GM12878 (cell line): ENCODE results near the gene GRIK2. TPM values are rescaled to one million over a fixed set of nuclear protein-coding genes. Genes with fewer than 3 reads are reported as not detected.

ENCODE experiments used
- ATAC-seq: fragments of 200-7000 bp; cut with Tn5 transposase; 3 replicates; pipeline ENCODE4 v1.9.1; 2020; ENCODE audit warnings: mild to moderate bottlenecking, moderate library complexity
- BruUV-seq: library from RNA; stranded (reverse); fragments of 400-500 nt; replicated peaks from 2 replicates; lab custom pipeline; 2021; lab: Mats Ljungman, UMichigan
- CTCF ChIA-PET: fragments of 300-600 bp; sonication (Branson Sonifier 250); formaldehyde crosslinking; extraction: SDS; loops from one replicate; lab custom pipeline; 2021; ENCODE audit warnings: inconsistent platforms; lab: Yijun Ruan, JAX
- POLR2A ChIA-PET: fragments of 350-600 bp; formaldehyde crosslinking; extraction: SDS; loops from one replicate; lab custom pipeline; 2021; ENCODE audit warnings: inconsistent platforms; lab: Charles Lee
- RAD21 ChIA-PET: fragments of 300-600 bp; sonication (Branson Sonifier 250); formaldehyde crosslinking; loops from one replicate; lab custom pipeline; 2023; ENCODE audit warnings: antibody characterized with exemption; ENCODE audit not compliant: unreplicated experiment; lab: Charles Lee
- SMC1A ChIA-PET: fragments of 300-600 bp; sonication (Branson Sonifier 250); formaldehyde crosslinking; loops from one replicate; lab custom pipeline; 2023; ENCODE audit not compliant: unreplicated experiment, uncharacterized antibody; lab: Charles Lee
- DNase-seq: peaks from one replicate; pipeline ENCODE4 v3.0.0-alpha.2; 2011; ENCODE audit warnings: low read depth, low spot score
- FAIRE-seq: peaks from 3 replicates; lab custom pipeline; 2011; peaks lifted over from hg19 to GRCh38; lab: Jason Lieb, UNC
- H2AFZ ChIP-seq: 2 replicates; pipeline ENCODE4 v1.6.0; 2011; ENCODE audit warnings: low read depth, low read length, control low read depth; ENCODE audit not compliant: control insufficient read depth
- H3K27ac ChIP-seq: 2 replicates; pipeline ENCODE4 v1.5.1; 2011; ENCODE audit warnings: control low read depth; ENCODE audit not compliant: control insufficient read depth, insufficient read depth
- H3K27me3 ChIP-seq, 2 experiments: replicated peaks in 1 of 2; 2 replicates each; pipeline versions ENCODE4 v1.6.0 to v1.6.1; 2011; ENCODE audit warnings: low read length in 1 of 2; ENCODE audit not compliant: control insufficient read depth in 2 of 2, insufficient read depth in 2 of 2
- H3K36me3 ChIP-seq, 2 experiments: 2 replicates each; pipeline ENCODE4 v1.5.1; 2011; ENCODE audit warnings: low read length in 1 of 2; ENCODE audit not compliant: control insufficient read depth in 2 of 2, insufficient read depth in 2 of 2
- H3K4me1 ChIP-seq: 2 replicates; pipeline ENCODE4 v1.6.1; 2011; ENCODE audit warnings: mild to moderate bottlenecking, low read length, moderate library complexity, mixed read lengths; ENCODE audit not compliant: control insufficient read depth, insufficient read depth
- H3K4me2 ChIP-seq: 2 replicates; pipeline ENCODE4 v1.6.0; 2011; ENCODE audit warnings: control low read depth; ENCODE audit not compliant: control insufficient read depth, insufficient read depth
- H3K4me3 ChIP-seq: fragments of 200-600 bp; sonication (generic); 2 replicates; pipeline ENCODE4 v1.5.1; 2016
- H3K79me2 ChIP-seq: 2 replicates; pipeline ENCODE4 v1.6.0; 2011; ENCODE audit warnings: low read length; ENCODE audit not compliant: control insufficient read depth, insufficient read depth
- H3K9ac ChIP-seq: 2 replicates; pipeline ENCODE4 v1.8.0; 2011; ENCODE audit warnings: low read length, control low read depth, mixed read lengths; ENCODE audit not compliant: control insufficient read depth, insufficient read depth
- H3K9me3 ChIP-seq: replicated peaks from 3 replicates; pipeline ENCODE4 v1.5.1; 2011; ENCODE audit warnings: mild to moderate bottlenecking, low read length; ENCODE audit not compliant: control insufficient read depth, insufficient read depth
- H4K20me1 ChIP-seq: 2 replicates; pipeline ENCODE4 v1.6.0; 2011; ENCODE audit not compliant: control insufficient read depth, insufficient read depth
- CEBPB ChIP-seq, 2 experiments: fragments of 150-350 bp in 1 of 2; IDR thresholded peaks; 2 replicates each; pipeline ENCODE4 v1.6.1; 2012 to 2014; ENCODE audit warnings: low read depth in 2 of 2, low read length in 2 of 2, borderline replicate concordance in 1 of 2, inconsistent platforms in 1 of 2
- CHD4 ChIP-seq: fragments of 200-600 bp; sonication (generic); IDR thresholded peaks from 2 replicates; pipeline ENCODE4 v1.6.1; 2016; ENCODE audit warnings: mild to moderate bottlenecking
- ELK1 ChIP-seq: IDR thresholded peaks from 2 replicates; pipeline ENCODE4 v1.6.1; 2012; ENCODE audit warnings: low read depth, low read length, improper control_type of control experiment
- HCFC1 ChIP-seq: fragments of 150-350 bp; IDR thresholded peaks from 2 replicates; pipeline ENCODE4 v1.6.1; 2014; ENCODE audit warnings: low read length
- KDM1A ChIP-seq: fragments of 200-600 bp; sonication (generic); IDR thresholded peaks from 2 replicates; pipeline ENCODE4 v1.6.1; 2016; ENCODE audit warnings: borderline replicate concordance
- MYB ChIP-seq: fragments of 150-350 bp; IDR thresholded peaks from 2 replicates; pipeline ENCODE4 v1.6.1; 2014; ENCODE audit warnings: mild to moderate bottlenecking, low read depth, low read length, borderline replicate concordance
- NR2C1 ChIP-seq: fragments of 450-650 bp; IDR thresholded peaks from 2 replicates; pipeline ENCODE4 v1.6.1; 2017; ENCODE audit warnings: antibody characterized with exemption, mild to moderate bottlenecking, moderate library complexity
- STAT1 ChIP-seq: fragments of 450-650 bp; conservative IDR thresholded peaks from 2 replicates; pipeline ENCODE4 v1.6.1; 2014; ENCODE audit warnings: antibody characterized with exemption, mild to moderate bottlenecking
- YBX1 ChIP-seq: fragments of 450-650 bp; IDR thresholded peaks from 2 replicates; pipeline ENCODE4 v1.6.1; 2016; ENCODE audit warnings: antibody characterized with exemption
- YY1 ChIP-seq: IDR thresholded peaks from 2 replicates; pipeline ENCODE4 v1.6.1; 2011; ENCODE audit warnings: low read depth, mild to moderate bottlenecking, low read length
- ZBTB40 ChIP-seq: fragments of 450-650 bp; IDR thresholded peaks from 2 replicates; pipeline ENCODE4 v1.6.1; 2016; ENCODE audit warnings: mild to moderate bottlenecking, moderate library complexity, borderline replicate concordance
- ZNF207 ChIP-seq: fragments of 450-650 bp; IDR thresholded peaks from 2 replicates; pipeline ENCODE4 v1.6.1; 2014; ENCODE audit warnings: antibody characterized with exemption, mild to moderate bottlenecking, borderline replicate concordance
- WGBS: methylation state at CpG from one replicate; pipeline ENCODE4 v1.1.6; 2016; ENCODE audit warnings: low lambda C conversion rate; ENCODE audit not compliant: insufficient replicate concordance, insufficient coverage; ENCODE audit errors: missing lambda C conversion rate; 5-methylcytosine and 5-hydroxymethylcytosine counted together
- in situ Hi-C: fragments of 300-500 bp; cut with MboI; formaldehyde crosslinking; loops from 9 replicates; pipeline ENCODE4 v1.14.3; 2018; ENCODE audit warnings: mixed read lengths
- intact Hi-C: fragments of 100-400 bp; cut with micrococcal nuclease; formaldehyde crosslinking; loops from one replicate; pipeline ENCODE4 v1.14.2; 2022; ENCODE audit not compliant: unreplicated experiment
- polyA plus RNA-seq, 11 experiments: library from polyadenylated mRNA; depleted of rRNA in 4 of 11; unstranded in 6 of 11; stranded (reverse) in 5 of 11; fragments of >200 nt; fragmentation: Nextera tagmentation in 4 of 11; fragmentation: Illumina TruSeq in 1 of 11; extraction: Ambion mirVana in 4 of 11; extraction: Trizol in 1 of 11; gene quantifications; 1 replicate in 1 of 11; 2 replicates in 10 of 11; pipeline versions ENCODE4 v1.2.1 to v1.2.3, GENCODE V29; 2011 to 2016; ENCODE audit warnings: inconsistent platforms in 2 of 11, missing spikeins in 2 of 11, low read depth in 1 of 11
- total RNA-seq, 4 experiments: library from RNA; depleted of rRNA in 3 of 4; stranded (reverse); fragments of >200 nt in 3 of 4; fragmentation: Illumina TruSeq in 1 of 4; extraction: Trizol in 1 of 4; gene quantifications; 2 replicates each; pipeline versions ENCODE4 v1.2.1 to v1.2.3, GENCODE V29; 2013 to 2021
- TF ChIP-seq, protein P1 (sequence below): fragments of 450-650 bp; IDR thresholded peaks from 2 replicates; pipeline ENCODE4 v1.6.1; 2017; ENCODE audit warnings: mild to moderate bottlenecking, moderate library complexity

GRIK2 gene
- total and polyA plus RNA-seq, 10 of the 15 experiments (the other 5 are each of a cell fraction or from before 2014, with no cell fraction given) = not detected

DNA sequence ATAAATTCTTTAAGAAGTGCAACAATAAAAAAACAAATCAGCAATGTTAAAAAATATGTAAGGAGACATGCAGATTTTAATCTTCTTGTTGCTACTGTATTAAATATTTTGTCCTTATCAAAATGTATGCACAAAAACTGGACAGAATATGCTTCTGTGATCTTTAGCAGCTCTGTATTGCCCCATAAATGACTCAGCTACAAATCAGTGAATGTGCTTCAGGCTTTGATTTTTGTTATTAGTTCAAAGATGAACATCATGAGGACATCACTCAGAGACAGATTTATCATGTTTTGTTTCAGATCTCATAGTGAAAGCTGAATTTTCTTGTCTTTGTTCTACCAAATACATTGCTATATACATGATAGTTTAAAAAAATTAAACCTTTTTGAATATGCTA, 312.4 kb downstream of the GRIK2 start (continued):
- TF ChIP-seq ZBTB40 (no peak), YY1 (no peak), MYB (no peak), CEBPB (IDR thresholded peaks at IDR 0.05; ENCODE audit: borderline replicate concordance in 1 of 2, low read depth in 2 of 2, low read length in 2 of 2) (no peak)

DNA sequence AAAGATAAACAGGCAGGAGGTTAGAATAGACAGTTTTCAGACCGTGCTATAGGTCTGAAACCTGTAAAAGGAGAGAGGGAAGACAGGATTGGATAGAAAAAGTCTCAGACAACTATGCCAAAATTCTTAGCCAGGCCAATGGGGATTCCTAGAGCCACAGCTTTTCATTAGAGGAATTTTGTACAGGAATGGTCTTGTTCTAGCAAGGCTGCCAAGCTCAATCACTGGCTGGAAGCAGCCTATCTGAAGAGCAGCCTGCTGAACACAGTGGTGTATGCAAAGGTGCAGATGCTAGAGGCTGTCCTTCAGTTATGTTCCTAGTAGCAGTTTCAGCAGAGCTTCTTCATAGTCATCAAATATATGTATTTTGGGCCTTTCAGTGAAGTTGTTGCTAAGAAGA, 313.1 kb downstream of the GRIK2 start:
- ATAC-seq (no peak), DNase-seq (no peak), FAIRE-seq (no peak)
- ChIA-PET RAD21 (no interaction called here), CTCF (no interaction called here), SMC1A (no interaction called here), POLR2A (no interaction called here)
- no TSS peak for BruUV-seq
- 0% methylated on average over 1 of the region's 1 CpG for WGBS
- H3K27ac ChIP-seq = no peak overlapping the region
- no peaks in the 10 kb centered on the region; a peak in 1 of 4 replicates for H3K27me3 ChIP-seq
- H3K4me1 ChIP-seq = no peaks in the 10 kb centered on the region
- no peak overlapping the region for H3K4me2 ChIP-seq
- no peak overlapping the region for H3K9ac ChIP-seq
- no peaks in the 10 kb centered on the region for H4K20me1 ChIP-seq
- intact Hi-C loops (no loop called here), in situ Hi-C loops (no loop called here)
- H2AFZ ChIP-seq = no peak overlapping the region
- no peak overlapping the region for H3K4me3 ChIP-seq
- no peaks in the 10 kb centered on the region for H3K9me3 ChIP-seq
- H3K79me2 ChIP-seq = no peaks in the 10 kb centered on the region
- no peaks in the 10 kb centered on the region for H3K36me3 ChIP-seq
- TF ChIP-seq KDM1A (no peak), NR2C1 (no peak), YY1 (no peak), HCFC1 (no peak), YBX1 (no peak), STAT1 (no peak), ZNF207 (no peak), CHD4 (no peak), ELK1 (no peak)
- TF ChIP-seq, protein P1, sequence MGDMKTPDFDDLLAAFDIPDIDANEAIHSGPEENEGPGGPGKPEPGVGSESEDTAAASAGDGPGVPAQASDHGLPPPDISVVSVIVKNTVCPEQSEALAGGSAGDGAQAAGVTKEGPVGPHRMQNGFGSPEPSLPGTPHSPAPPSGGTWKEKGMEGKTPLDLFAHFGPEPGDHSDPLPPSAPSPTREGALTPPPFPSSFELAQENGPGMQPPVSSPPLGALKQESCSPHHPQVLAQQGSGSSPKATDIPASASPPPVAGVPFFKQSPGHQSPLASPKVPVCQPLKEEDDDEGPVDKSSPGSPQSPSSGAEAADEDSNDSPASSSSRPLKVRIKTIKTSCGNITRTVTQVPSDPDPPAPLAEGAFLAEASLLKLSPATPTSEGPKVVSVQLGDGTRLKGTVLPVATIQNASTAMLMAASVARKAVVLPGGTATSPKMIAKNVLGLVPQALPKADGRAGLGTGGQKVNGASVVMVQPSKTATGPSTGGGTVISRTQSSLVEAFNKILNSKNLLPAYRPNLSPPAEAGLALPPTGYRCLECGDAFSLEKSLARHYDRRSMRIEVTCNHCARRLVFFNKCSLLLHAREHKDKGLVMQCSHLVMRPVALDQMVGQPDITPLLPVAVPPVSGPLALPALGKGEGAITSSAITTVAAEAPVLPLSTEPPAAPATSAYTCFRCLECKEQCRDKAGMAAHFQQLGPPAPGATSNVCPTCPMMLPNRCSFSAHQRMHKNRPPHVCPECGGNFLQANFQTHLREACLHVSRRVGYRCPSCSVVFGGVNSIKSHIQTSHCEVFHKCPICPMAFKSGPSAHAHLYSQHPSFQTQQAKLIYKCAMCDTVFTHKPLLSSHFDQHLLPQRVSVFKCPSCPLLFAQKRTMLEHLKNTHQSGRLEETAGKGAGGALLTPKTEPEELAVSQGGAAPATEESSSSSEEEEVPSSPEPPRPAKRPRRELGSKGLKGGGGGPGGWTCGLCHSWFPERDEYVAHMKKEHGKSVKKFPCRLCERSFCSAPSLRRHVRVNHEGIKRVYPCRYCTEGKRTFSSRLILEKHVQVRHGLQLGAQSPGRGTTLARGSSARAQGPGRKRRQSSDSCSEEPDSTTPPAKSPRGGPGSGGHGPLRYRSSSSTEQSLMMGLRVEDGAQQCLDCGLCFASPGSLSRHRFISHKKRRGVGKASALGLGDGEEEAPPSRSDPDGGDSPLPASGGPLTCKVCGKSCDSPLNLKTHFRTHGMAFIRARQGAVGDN = no peak
